ENCODE measurements around the gene NFATC1. TPM values are rescaled to one million over a fixed set of nuclear protein-coding genes. Genes with fewer than 3 reads are reported as not detected.

NFATC1 gene
- total RNA-seq, 2 experiments from 2014 or later = 94.2 to 98.5 TPM

GRCh38 chr18:79442508-79443221 lies 46.9 kb downstream of the NFATC1 start:
- Mint-ChIP-seq H3K4me1 (peaks cover 22% of the 10 kb centered on the region), H3K27me3 (no peaks in the 10 kb centered on the region), H3K36me3 (peaks cover 17% of the 10 kb centered on the region), H3K4me3 (no peak overlapping the region), H3K9me3 (no peaks in the 10 kb centered on the region), H3K27ac (peak overlapping the region; percentile 43)
- DNase-seq = no peak

GRCh38 chr18:79445221-79445620 lies 49.5 kb downstream of the NFATC1 start:
- DNase-seq = no peak
- Mint-ChIP-seq H3K27ac (no peak overlapping the region), H3K36me3 (peaks cover 4% of the 10 kb centered on the region), H3K4me3 (no peak overlapping the region), H3K9me3 (no peaks in the 10 kb centered on the region), H3K4me1 (peaks cover 4% of the 10 kb centered on the region), H3K27me3 (no peaks in the 10 kb centered on the region)

- H3K27me3 Mint-ChIP-seq = no peaks in the 10 kb centered on the region
- peaks cover 4% of the 10 kb centered on the region for H3K36me3 Mint-ChIP-seq
Observed at GRCh38 chr18:79445696-79446561, 50.2 kb downstream of the NFATC1 start.

GRCh38 chr18:79446931-79447330 lies 51.2 kb downstream of the NFATC1 start:
- Mint-ChIP-seq H3K27me3 (no peaks in the 10 kb centered on the region), H3K4me1 (peaks cover 2% of the 10 kb centered on the region), H3K9me3 (no peaks in the 10 kb centered on the region), H3K4me3 (no peak overlapping the region), H3K36me3 (peaks cover 9% of the 10 kb centered on the region), H3K27ac (no peak overlapping the region)
- DNase-seq = no peak

More at GRCh38 chr18:79445696-79446561, 50.2 kb downstream of the NFATC1 start:
- no peak for DNase-seq
- Mint-ChIP-seq H3K4me1 (peaks cover 4% of the 10 kb centered on the region), H3K4me3 (no peak overlapping the region), H3K27ac (no peak overlapping the region), H3K9me3 (no peaks in the 10 kb centered on the region)

- no peak for DNase-seq
- no peak overlapping the region for H3K4me3 Mint-ChIP-seq
- peaks cover 10% of the 10 kb centered on the region for H3K36me3 Mint-ChIP-seq
- H3K4me1 Mint-ChIP-seq = peaks cover 2% of the 10 kb centered on the region
- no peaks in the 10 kb centered on the region for H3K9me3 Mint-ChIP-seq
- no peaks in the 10 kb centered on the region for H3K27me3 Mint-ChIP-seq
- H3K27ac Mint-ChIP-seq = no peak overlapping the region
Observed at GRCh38 chr18:79447703-79448367, 52.1 kb downstream of the NFATC1 start.

- Mint-ChIP-seq H3K27me3 (no peaks in the 10 kb centered on the region), H3K27ac (no peak overlapping the region), H3K4me3 (no peak overlapping the region), H3K4me1 (peaks cover 2% of the 10 kb centered on the region), H3K36me3 (peaks cover 14% of the 10 kb centered on the region), H3K9me3 (no peaks in the 10 kb centered on the region)
- DNase-seq = no peak
Observed at GRCh38 chr18:79448621-79449020, 52.9 kb downstream of the NFATC1 start.

GRCh38 chr18:79449551-79450288 lies 54.0 kb downstream of the NFATC1 start:
- no peak for DNase-seq
- Mint-ChIP-seq H3K4me1 (peaks cover 2% of the 10 kb centered on the region), H3K4me3 (no peak overlapping the region), H3K9me3 (no peaks in the 10 kb centered on the region), H3K27ac (peak overlapping the region; percentile 62), H3K27me3 (no peaks in the 10 kb centered on the region), H3K36me3 (peaks cover 17% of the 10 kb centered on the region)

GRCh38 chr18:79450289-79451080 lies 54.8 kb downstream of the NFATC1 start:
- no peak overlapping the region for H3K4me3 Mint-ChIP-seq
- H3K4me1 Mint-ChIP-seq = no peaks in the 10 kb centered on the region
- no peaks in the 10 kb centered on the region for H3K27me3 Mint-ChIP-seq
- no peaks in the 10 kb centered on the region for H3K9me3 Mint-ChIP-seq
- H3K27ac Mint-ChIP-seq = no peak overlapping the region
- DNase-seq = no peak
- peaks cover 17% of the 10 kb centered on the region for H3K36me3 Mint-ChIP-seq

- DNase-seq = no peak
- no peaks in the 10 kb centered on the region for H3K27me3 Mint-ChIP-seq
- H3K27ac Mint-ChIP-seq = peak overlapping the region; percentile 51
- H3K36me3 Mint-ChIP-seq = peaks cover 18% of the 10 kb centered on the region
- H3K9me3 Mint-ChIP-seq = no peaks in the 10 kb centered on the region
- H3K4me1 Mint-ChIP-seq = no peaks in the 10 kb centered on the region
- no peak overlapping the region for H3K4me3 Mint-ChIP-seq
Observed at GRCh38 chr18:79451237-79452125, 55.8 kb downstream of the NFATC1 start.

GRCh38 chr18:79452190-79452990 lies 56.7 kb downstream of the NFATC1 start:
- Mint-ChIP-seq H3K9me3 (no peaks in the 10 kb centered on the region), H3K27ac (peak overlapping the region; percentile 51), H3K27me3 (no peaks in the 10 kb centered on the region), H3K4me3 (no peak overlapping the region), H3K36me3 (peaks cover 23% of the 10 kb centered on the region), H3K4me1 (no peaks in the 10 kb centered on the region)
- DNase-seq = no peak

- H3K4me3 Mint-ChIP-seq = no peak overlapping the region
- peaks cover 23% of the 10 kb centered on the region for H3K36me3 Mint-ChIP-seq
- H3K27me3 Mint-ChIP-seq = no peaks in the 10 kb centered on the region
- no peak for DNase-seq
- H3K9me3 Mint-ChIP-seq = no peaks in the 10 kb centered on the region
- no peaks in the 10 kb centered on the region for H3K4me1 Mint-ChIP-seq
- peak overlapping the region; percentile 58 for H3K27ac Mint-ChIP-seq
Observed at GRCh38 chr18:79452991-79453645, 57.4 kb downstream of the NFATC1 start.

All from activated naive CD8-positive, alpha-beta T cell treated with anti-CD3 and anti-CD28 coated beads for 36 hours (primary cell).